Prostate gland (tissue), 2 donors: Measurements from ENCODE around the gene MRM1.

Experiments used
- POLR2A ChIP-seq: fragments of 450-650 bp; IDR thresholded peaks from one replicate; pipeline ENCODE4 v1.6.1; 2016; ENCODE audit warnings: antibody characterized with exemption, mild to moderate bottlenecking
- POLR2AphosphoS5 ChIP-seq: sonication (generic); formaldehyde crosslinking; IDR thresholded peaks from one replicate; pipeline ENCODE4 v1.6.1; 2017; ENCODE audit warnings: antibody characterized with exemption
- TF ChIP-seq, protein P1 (sequence below), 4 experiments: fragments of 200-600 bp in 2 of 4; fragments of 450-650 bp in 2 of 4; sonication (generic) in 2 of 4; IDR thresholded peaks; 1 replicate in 3 of 4; 2 replicates in 1 of 4; pipeline ENCODE4 v1.5.1; 2016 to 2019; ENCODE audit warnings: antibody characterized with exemption in 4 of 4, mild to moderate bottlenecking in 2 of 4, moderate library complexity in 2 of 4

GRCh38 chr17:36612323-36612722 is 10.9 kb downstream of the MRM1 start:
- TF ChIP-seq, protein P1, sequence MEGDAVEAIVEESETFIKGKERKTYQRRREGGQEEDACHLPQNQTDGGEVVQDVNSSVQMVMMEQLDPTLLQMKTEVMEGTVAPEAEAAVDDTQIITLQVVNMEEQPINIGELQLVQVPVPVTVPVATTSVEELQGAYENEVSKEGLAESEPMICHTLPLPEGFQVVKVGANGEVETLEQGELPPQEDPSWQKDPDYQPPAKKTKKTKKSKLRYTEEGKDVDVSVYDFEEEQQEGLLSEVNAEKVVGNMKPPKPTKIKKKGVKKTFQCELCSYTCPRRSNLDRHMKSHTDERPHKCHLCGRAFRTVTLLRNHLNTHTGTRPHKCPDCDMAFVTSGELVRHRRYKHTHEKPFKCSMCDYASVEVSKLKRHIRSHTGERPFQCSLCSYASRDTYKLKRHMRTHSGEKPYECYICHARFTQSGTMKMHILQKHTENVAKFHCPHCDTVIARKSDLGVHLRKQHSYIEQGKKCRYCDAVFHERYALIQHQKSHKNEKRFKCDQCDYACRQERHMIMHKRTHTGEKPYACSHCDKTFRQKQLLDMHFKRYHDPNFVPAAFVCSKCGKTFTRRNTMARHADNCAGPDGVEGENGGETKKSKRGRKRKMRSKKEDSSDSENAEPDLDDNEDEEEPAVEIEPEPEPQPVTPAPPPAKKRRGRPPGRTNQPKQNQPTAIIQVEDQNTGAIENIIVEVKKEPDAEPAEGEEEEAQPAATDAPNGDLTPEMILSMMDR (IDR thresholded peaks at IDR 0.05): no peak
- no peak for TF ChIP-seq POLR2AphosphoS5
- TF ChIP-seq POLR2A: no peak
